HUDEP-2 (cell line): ENCODE results near the gene GRIK1.

Experiments
- DNase-seq, 76 experiments: peaks; one replicate each; lab custom pipeline; 2025; ENCODE audit not compliant: unreplicated experiment in 76 of 76; lab: John Stamatoyannopoulos, UW

Gene GRIK1

GRCh38 chr21:29557931-29558725, 381.7 kb downstream of the GRIK1 start:
- no peak for DNase-seq

- DNase-seq = no peak
Measured at GRCh38 chr21:29557200-29557599, 382.6 kb downstream of the GRIK1 start.

- DNase-seq = no peak
Measured at GRCh38 chr21:29555601-29556000, 384.2 kb downstream of the GRIK1 start.

GRCh38 chr21:29550205-29550604, 389.6 kb downstream of the GRIK1 start:
- no peak for DNase-seq

GRCh38 chr21:29549614-29550013, 390.2 kb downstream of the GRIK1 start:
- no peak for DNase-seq

- DNase-seq = no peak
Measured at GRCh38 chr21:29547998-29548397, 391.8 kb downstream of the GRIK1 start.

GRCh38 chr21:29546071-29546470, 393.7 kb downstream of the GRIK1 start:
- no peak for DNase-seq

- DNase-seq = no peak
Measured at GRCh38 chr21:29540289-29540688, 399.5 kb downstream of the GRIK1 start.

GRCh38 chr21:29538115-29538514, 401.7 kb downstream of the GRIK1 start:
- no peak for DNase-seq

- DNase-seq = no peak
Measured at GRCh38 chr21:29534448-29534847, 405.3 kb downstream of the GRIK1 start.

- DNase-seq = no peak
Measured at GRCh38 chr21:29529139-29529538, 410.7 kb downstream of the GRIK1 start.

GRCh38 chr21:29526545-29526944, 413.3 kb downstream of the GRIK1 start:
- DNase-seq = no peak

GRCh38 chr21:29524055-29524454, 415.7 kb downstream of the GRIK1 start:
- DNase-seq = no peak

GRCh38 chr21:29523646-29524045, 416.1 kb downstream of the GRIK1 start:
- DNase-seq = no peak

- no peak for DNase-seq
Measured at GRCh38 chr21:29521872-29522271, 417.9 kb downstream of the GRIK1 start.

- no peak for DNase-seq
Measured at GRCh38 chr21:29520171-29520570, 419.6 kb downstream of the GRIK1 start.

GRCh38 chr21:29514652-29515247, 425.0 kb downstream of the GRIK1 start:
- DNase-seq = no peak

GRCh38 chr21:29513535-29513934, 426.3 kb downstream of the GRIK1 start:
- no peak for DNase-seq

GRCh38 chr21:29511096-29511495, 428.7 kb downstream of the GRIK1 start:
- no peak for DNase-seq

- DNase-seq = no peak
Measured at GRCh38 chr21:29509121-29509520, 430.7 kb downstream of the GRIK1 start.

GRCh38 chr21:29508301-29508700, 431.5 kb downstream of the GRIK1 start:
- no peak for DNase-seq

- no peak for DNase-seq
Measured at GRCh38 chr21:29506947-29507346, 432.8 kb downstream of the GRIK1 start.
